AG09309 (cell line): ENCODE data around the gene INTS7.
"Not testable (repeated sequence)": the region's sequence is repeated elsewhere in the genome, so short reads cannot be mapped to it uniquely, and the experiment has no call there.

Experiments
- DNase-seq: peaks from one replicate; pipeline ENCODE4 v3.0.0-alpha.2; 2010; ENCODE audit warnings: low read depth
- H3K4me3 ChIP-seq: 2 replicates; pipeline ENCODE4 v1.5.1; 2011; ENCODE audit warnings: mild to moderate bottlenecking, low read depth, low read length, moderate library complexity; ENCODE audit not compliant: control insufficient read depth
- CTCF ChIP-seq: IDR thresholded peaks from 2 replicates; pipeline ENCODE4 v1.5.1; 2011; ENCODE audit warnings: mild to moderate bottlenecking, low read depth, low read length, inconsistent platforms; ENCODE audit not compliant: insufficient read depth, control insufficient read depth; ENCODE audit errors: missing control alignments

INTS7 gene

GRCh38 chr1:212007178-212007577 is 28.2 kb downstream of the INTS7 start:
- DNase-seq = no peak
- no peak for TF ChIP-seq CTCF
- no peak overlapping the region for H3K4me3 ChIP-seq

DNA sequence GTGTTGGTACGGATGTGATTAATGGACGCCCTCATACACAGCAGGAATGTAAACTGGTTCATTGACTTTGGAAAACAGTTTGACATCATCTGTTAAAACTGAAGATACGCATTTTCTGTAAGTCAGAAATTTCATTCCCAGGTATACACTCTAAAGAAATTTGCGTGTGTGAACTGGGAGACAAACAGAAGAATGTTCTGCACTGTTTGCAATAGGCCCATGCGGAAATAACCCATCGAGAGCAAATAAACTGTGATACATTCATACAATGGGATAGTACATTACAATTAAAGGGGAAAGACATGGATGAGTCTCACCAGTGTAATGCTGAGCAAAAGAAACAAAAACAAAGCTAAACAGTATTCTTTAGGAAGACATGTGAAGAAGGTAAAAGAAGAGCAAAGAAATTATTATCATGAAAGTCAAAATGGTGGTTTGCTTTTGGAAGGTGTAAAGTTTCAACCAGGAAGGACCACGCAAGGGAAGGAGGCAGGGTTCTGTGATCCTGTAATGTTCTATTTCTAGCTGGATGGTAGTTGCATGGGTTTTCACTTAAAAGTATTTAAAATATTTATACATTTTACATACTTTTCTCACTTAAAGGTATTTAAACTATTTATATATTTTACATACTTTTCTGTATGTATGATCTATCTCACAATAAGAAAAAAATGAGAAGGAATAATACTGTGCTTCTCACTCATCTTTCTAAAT is 30.3 kb downstream of the INTS7 start:
- H3K4me3 ChIP-seq = no peak overlapping the region
- no peak for DNase-seq
- TF ChIP-seq CTCF = no peak

DNA sequence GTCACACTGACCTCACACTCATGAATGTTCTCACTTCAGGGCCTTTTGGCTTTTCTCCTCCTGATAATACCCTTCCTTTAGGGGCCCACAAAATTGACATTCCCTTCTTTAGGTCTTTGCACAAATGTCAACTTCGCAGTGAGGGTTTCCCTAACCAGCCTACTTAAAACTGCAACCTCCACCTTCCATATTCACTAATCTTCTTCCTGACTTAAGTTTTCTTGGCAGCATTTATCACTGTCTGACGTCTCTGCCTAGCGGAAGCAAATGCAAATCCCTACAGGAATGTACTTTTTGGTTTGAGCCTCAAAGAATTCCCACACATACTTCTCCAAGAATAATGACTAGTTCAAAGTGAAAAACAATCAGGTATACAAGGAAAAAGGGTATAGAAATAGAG is 32.8 kb downstream of the INTS7 start:
- H3K4me3 ChIP-seq = no peak overlapping the region
- TF ChIP-seq CTCF = no peak
- no peak for DNase-seq

GRCh38 chr1:211997426-211997825 is 37.9 kb downstream of the INTS7 start:
- DNase-seq, H3K4me3 ChIP-seq: not testable (repeated sequence)

DNA sequence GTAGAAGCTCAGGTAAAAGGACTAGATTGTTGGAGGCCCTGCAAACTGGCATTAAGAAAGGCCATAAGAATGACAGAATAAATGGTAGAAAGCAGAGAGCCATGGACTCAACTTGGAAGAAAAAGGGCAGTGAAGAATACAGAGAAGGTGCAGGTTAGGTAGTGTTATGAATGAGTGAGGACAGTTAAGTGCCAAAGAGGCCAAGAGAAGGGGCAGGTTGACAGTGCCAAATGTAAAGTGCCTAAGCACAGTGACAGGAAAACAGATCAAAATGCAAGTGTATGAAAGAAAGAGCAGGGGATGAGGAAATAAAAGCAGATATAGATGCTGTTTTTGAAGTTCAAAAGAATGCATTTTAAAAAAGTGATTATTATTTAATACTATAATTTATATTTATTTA is 43.7 kb downstream of the INTS7 start:
- no peak overlapping the region for H3K4me3 ChIP-seq
- TF ChIP-seq CTCF = no peak
- no peak for DNase-seq

GRCh38 chr1:211986628-211987254 is 48.6 kb downstream of the INTS7 start:
- no peak for DNase-seq
- H3K4me3 ChIP-seq = no peak overlapping the region
- TF ChIP-seq CTCF = no peak

- H3K4me3 ChIP-seq = no peak overlapping the region
- TF ChIP-seq CTCF = no peak
- no peak for DNase-seq
These were observed 49.6 kb downstream of the INTS7 start for GRCh38 chr1:211985556-211986264.
